DMS 273 treated with DMSO at 0.1 percent for 48 hours (cell line): ENCODE results near the gene CPN1.
"Not testable (repeated sequence)": the region's sequence is repeated elsewhere in the genome, so short reads cannot be mapped to it uniquely, and the experiment has no call there.

ENCODE experiments used
- DNase-seq: peaks from one replicate; lab custom pipeline; 2025; lab: John Stamatoyannopoulos, UW

Gene CPN1

DNA sequence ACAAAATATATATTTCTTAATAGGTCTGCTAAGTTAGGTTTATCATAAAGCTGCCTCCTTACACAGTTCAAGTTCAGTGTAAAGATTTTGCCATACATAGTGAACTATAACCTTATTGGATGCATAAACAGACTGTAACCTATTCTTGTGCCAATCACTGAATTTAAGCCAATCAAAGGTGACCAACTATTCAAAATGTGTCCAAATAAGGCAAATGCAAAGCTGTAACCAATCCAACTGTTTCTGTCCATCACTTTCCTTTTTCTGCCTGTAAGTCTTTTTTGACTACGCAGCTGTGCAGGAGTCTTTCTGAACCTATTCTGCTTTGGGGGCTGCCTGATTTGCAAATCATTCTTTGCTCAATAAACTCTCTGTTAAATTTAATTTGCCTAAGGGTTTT is 60.3 kb downstream of the CPN1 start:
- peak; percentile 42 for DNase-seq

DNA sequence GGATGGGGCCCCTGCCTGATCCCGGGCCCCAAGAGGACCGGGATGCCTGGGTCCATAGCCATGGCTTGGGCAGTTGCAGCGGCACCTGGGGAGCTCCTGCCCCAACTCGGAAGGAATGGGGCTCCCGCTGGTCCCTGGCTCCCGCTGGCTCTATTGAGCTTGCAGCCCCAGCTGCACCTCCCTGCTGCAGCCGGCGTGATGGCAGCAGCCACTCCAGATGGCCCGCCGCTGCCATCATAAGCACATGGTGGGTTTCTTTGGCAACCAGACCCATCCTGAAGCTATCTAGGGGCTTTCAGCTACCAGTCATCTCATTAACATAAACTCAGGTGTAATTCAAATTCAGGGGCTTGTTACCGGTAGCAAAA is 60.8 kb downstream of the CPN1 start:
- DNase-seq, result peak; percentile 16

DNA sequence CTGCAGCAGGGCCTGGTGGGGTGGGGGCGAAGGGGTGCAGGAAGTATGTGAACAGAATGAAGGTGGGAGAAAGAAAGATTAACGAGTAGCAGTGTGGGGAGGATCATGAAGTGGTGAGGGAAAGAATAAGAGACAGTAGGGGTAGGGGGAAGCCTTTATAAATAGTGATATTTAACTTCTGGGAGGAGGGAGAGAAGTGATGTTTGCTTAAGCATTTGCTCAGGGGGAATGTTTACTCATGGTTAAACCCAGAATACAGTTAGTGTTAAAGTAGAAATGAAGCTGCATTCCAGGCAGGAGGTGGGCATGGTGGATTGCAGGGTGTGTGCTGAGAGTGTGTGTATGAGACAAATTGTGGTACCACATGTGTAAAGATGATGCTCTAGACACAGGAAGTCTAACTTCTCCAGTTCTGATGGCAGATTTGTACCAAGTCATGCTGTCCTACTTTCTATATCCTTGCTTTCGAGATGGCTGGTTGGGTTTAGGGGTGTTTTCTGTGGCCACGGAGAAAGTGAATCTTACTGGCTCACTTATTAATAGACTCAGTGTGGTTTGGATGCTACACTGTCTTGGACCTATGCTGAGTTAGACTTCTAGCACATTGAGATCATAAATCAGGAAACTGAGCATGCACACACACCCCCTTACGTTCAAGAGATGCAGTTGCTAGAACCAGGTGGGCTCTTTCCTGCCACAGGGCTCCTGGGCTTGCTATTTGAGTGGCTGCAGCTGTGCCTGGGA is 61.4 kb downstream of the CPN1 start:
- DNase-seq, result peak; percentile 13

DNA sequence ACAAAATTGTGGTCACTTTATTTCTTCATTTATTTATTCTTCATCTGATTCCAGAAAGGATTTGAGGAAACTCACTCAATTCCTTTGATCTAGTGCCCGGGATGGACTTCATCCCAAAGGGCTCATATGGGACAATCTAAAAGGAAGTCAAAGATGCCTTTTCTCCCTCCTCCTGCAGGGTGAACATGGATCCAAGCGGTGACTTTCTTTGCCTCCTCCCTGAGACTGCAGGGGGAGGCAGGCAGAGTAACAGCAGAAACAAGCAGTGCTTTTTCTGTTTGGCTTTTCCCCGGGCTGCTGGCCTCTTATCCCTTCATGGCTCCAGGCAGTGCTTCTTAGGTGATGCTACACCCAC is 61.9 kb downstream of the CPN1 start:
- no peak for DNase-seq

DNA sequence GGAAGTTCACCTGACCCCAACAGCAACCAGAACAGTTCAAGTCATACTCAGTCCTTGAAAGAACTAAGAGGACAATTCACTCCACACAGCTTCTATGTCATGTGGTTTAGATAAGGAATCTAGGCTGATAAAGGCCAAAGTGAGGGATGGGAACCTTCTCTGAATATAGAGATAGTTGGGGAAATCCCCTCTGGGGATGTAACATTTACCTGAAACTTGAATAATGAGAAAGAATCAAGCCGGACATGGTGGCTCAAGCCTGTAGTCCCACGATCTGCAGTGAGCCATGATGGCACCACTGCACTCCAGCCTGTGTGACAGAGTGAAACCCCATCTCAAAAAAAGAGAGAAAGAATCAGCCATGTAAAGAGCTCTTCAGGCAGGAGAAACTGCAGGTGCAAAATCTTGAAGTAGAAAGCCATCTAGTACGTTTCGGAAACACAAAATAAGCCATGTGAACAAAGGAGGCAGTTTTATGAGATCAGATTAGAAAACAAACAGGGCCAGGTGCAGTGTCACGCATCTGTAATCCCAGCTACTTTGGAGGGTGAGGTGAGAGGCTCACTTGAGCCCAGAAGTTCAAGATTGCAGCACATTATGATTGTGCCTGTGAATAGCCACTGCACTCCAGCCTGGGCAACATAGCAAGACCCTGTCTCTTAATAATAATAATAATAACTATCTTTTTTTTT is 67.5 kb downstream of the CPN1 start:
- DNase-seq, result no peak

DNA sequence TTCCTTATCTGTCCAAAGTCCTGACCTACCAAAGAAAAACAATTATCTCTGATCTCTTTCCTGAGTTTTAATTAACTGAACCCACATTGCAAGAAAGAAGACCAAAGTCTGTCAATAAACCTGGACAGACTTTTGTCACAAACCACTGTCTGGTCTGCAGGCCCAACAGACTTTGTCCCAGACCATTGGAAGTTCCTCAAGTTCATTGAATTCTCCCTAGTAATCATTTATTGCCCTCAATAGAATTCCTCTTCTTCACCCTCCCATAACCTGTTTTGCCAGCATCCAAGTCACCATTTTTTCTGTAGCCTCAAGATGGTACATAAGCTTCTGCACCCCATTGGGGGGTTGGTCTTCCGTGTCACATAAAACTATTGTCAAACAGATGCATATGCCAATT is 68.0 kb downstream of the CPN1 start:
- DNase-seq, result no peak

DNA sequence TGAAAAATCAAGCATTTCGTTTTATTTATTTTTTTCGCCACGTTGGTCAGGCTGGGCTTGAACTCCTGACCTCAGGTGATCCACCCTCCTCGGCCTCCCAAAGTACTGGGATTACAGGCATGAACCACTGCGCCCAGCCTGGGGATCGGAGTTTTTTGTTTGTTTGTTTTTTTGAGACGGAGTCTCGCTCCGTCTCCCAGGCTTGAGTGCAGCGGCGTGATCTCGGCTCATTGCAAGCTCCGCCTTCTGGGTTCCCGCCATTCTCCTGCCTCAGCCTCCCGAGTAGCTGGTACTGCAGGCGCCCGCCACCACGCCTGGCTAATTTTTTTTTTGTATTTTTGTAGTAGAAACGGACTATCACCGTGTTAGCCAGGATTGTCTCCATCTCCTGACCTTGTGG is 69.8 kb downstream of the CPN1 start:
- not testable (repeated sequence) for DNase-seq

DNA sequence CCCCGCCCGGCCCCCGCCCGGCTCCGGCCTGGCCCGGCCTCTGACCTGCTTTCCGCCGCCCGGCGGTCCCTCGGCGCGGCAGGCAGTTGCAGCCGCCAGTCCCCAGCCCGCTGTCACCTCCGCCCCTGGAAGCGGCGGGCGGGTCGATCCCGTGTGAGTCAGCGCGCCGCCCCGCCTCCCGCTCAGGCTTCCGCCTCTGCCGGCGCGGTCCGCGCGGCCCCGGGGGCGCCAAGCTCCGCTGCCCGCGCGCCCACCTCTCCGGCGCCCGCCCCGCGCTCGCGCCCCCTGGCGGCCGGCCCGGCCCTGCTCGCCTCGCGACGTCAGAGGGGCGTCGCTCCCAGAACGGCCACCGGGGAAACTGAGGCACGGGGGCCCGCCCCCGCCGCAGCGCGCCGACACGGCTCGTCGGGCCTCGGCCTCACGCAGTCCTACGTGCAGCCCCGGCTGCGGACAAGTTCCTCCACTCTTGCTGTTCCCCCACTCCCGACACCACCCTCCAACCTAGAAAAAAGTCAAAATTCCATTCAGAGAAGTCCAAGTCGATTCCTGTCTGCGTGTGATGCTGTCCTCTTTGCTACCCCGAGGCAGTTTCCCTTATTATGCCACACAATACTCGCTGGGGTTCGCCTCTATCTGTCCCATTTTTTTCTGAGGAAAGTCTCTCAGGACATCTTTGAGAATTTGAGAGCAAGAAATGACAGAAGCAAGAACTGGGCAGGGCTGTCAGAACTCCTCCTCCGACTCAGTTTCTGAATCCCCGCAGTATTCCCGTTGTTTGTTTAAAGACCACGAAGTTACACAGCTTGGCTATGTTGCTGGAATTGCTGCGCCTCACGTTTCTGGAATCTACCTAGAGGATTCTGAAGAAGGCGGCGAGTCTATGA is 71.6 kb downstream of the CPN1 start, which contains the start of gene DNMBP:
Gene DNMBP, minus strand, starts transcription at position 155 of the 884 bp plus-strand sequence. CDS start 37,823 bp downstream, outside the sequence.
- peak; percentile 21 for DNase-seq

DNA sequence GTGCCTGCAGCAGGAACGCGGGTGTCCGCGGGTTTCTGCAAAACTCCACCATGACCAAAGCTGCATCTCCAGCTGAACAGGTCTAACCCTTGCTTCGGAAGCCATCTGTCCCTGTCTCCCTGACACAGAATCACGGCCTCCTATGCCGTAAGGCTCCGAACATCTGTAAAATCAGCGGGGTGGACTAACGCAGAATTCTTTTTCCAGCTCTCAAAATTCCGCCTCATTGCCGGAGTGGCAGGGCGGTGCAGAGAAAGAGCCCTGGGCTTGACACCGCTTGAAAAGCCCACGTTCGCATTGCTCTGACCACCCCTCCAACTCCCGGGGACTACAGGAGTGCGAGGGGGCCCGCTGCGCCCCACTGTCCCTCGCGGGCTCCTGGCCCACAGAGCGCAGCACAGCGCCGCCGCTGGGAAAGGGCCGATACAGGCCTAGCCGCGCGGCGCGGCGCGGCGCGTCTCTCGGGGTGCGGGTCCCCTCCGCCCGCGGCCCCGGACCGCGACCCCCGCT is 72.3 kb downstream of the CPN1 start:
- peak; percentile 43 for DNase-seq

DNA sequence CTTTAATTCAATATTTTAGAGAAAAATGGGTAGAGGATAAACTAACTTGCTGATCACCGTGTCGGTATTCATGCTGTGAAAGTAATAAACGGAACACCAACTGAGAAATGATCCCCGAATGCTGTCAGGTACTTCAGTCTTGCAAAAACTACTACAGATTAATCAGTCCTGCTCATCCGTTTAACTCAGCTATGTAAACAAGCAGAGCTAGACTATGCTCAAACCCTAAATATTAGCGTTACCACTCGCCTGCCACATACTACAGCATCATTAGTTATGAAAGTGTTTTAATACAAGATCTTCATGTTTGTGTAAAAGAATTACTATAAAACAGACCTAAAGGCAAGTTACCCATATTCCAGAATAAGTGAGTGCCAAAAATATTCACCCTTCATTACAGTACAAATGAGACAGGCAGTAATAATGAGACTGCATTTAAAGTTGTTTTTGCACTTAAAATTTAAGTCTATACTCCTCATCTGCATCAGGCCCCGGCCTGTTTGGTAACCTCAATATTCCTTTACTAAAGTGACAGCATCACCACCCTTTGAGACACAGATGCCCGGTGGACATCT is 72.9 kb downstream of the CPN1 start:
- no peak for DNase-seq

DNA sequence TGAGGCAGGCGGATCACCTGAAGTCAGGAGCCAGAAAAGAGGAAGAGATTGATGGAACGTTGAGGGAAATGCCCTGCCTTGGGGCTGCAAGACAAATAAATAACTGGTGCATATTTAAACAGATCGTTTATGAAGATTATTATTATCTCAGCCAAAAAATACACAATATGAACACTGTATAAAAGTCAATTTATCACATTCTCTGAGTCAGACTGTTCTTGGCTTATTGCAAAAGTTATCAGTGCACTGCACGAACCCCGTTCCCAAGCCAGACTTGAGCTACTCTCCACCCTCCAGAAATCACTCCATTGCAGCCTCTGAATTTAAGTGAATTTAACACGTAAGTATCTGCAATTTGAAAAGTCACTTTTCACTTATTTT is 73.5 kb downstream of the CPN1 start:
- no peak for DNase-seq

DNA sequence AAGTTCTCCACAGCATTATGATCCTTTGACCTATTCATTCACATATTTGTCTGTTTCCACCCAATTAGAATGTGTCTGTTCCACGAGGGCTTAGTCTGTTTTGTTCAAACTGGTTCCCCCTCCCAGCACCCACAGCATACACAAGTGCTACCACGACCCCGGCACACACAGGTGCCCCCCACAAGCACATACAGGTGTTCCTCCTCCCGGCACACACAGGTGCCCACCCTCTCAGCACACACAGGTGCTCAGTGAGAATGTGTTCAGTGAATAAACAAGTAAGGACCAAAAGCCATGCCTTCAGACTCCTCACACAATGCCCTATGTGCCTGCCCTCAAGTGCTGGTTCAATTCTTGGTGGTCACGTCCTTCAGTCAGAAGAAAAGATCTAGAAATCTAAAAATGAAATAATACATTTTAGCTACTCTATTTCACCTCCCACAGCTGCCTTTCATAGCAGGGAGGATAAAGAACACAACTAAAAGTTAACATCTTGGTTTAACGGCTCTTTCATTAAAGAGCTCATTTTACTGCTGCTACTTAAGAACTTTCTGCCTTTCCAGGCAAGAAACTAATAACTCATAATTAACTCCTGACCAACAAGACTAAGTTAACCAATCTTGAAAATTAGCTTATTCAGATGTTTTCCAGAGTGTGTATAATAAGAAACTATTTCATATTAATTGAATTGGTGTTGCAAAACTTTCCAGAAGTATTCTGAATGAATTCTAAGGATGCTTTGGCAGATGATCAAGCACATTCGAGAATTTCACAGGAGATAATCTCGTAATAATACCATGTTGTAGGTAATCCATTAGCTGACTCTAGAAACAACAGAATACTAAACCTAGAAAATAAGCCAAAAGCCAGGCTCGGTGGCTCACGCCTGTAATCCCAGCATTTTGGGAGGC is 74.2 kb downstream of the CPN1 start:
- no peak for DNase-seq

DNA sequence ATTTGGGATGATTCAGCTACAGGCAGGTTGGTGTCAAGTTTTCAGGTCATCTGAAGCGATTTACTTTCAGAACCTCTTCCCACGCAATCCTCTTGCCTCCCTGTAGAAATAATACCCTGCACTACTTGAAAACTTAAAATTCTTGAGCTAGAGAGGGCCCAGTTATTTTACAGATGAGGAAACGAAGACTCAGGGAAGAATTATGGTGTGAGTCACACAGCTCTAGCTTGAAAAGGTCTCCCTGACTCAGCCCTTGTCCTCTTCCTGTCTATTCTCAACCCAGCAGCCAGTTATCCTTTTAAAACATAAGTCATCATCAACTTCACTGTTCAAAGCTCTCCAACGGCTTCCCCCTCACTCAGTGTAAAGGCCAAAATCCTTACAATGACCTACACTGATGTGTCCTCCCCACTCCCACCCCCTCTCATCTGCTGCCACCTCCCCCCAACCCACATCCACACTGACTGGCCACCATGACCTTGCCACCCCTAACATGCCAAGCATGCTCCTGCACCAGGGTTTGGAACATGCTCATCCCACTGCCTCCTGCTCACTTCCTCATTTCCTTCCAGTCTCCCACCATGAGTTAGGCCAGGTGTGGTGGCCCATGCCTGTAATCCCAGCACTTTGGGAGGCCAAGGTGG is 75.3 kb downstream of the CPN1 start:
- no peak for DNase-seq

DNA sequence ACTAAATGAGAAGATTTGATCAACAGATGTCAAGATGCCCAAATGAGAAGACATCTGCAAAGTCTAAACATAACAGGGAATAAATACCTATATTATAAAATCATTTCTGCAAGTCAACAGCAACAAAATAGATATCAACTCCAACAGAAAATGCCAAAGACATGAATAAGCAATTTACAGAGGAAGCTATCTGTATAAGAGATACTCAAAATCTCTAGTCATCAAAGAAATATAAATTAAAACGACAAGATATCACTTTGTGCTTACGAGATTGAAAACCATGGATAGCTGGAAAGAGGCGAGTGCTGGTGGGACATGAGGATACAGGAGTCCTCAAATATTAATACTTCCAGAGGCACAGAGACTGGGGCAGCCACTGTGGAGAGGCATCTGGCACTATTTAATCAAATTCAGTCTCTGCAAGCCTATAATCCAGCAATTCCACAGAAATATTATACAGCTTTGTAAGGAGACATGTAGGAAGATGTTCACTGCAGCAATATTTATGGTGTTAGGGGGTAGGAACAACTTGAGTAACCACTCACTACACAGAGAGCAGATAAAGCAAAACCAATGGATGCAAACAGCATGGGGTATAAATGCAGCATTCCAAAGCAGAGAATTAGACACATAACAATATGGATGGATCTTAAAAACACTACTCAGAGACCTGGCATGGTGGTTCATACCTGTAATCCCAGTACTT is 76.7 kb downstream of the CPN1 start:
- DNase-seq, result no peak

DNA sequence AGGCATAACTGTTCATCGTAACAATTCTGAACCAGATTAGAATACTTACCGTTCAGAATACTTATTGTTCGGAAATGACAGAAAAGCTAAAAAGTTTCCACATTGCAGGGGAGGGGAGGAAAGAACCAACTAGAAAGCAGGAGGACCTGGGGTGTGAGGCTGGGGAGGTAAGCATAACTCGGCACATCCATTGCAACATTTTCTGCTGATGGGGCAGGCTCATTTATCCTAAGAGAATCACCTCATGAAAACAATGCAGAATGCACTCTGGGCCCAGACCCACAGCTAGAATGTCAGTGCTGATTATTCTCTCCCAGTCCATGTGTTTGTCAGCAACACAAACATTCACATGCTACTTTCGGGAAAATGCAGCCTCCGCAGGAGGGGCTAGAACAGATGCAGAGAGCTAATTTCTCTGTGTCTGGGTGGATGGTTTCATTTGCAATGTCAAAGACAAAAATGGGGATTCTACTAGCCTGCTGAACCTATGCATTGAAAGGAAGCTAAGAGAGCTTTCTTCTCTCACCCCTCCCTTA is 81.5 kb downstream of the CPN1 start:
- DNase-seq, result no peak

DNA sequence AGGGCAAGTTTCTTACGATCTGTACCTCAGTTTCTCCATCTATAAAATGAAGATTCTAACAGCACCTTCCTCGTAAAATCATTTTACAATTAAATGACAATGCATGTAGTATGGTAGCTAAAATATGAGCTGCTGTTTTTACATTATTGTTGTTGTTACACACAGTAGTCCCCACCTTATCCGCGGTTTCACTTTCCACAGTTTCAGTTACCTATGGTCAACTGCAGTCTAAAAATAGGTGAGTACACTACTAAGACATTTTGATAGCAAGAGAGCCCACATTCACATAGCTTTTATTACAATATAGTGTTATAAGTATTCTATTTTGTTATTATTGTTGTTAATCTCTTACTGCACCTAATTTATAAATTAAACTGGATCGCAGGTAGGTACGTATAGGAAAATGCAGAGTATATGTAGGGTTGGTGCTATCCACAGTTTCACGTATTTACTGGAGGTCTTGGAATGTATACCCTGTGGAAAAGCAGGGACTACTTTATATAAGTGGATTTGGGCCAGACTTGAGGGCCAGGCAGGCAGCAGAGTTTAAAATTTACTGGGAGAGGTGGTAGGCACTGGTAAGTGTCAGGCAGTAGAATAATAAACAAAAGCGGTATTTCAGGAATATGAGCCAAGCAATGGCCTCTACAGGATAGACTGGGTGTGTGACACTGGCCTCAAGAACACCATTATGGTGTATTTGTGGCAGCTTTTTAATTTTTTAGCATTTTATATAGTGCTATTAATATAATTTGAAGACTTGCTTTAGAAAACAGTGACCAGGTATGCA is 82.2 kb downstream of the CPN1 start:
- no peak for DNase-seq

DNA sequence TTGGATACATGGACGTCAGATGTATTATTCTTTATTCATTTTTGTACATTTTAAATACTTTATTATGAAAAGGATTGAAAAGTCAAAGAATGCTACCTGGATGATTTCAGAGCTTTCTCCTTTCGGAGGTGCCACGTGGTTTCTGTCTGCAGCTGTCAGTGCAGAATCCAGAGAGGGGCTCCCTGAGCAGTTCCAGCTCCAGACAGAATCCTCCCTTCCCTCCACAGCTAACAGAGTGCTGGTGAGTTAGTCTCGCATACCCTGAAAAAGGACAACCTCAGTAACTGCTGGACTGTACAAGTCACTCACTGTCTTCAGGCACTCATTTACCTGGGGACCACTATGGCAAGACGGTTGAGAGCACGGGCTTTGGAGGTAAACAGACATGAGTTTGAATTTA is 82.8 kb downstream of the CPN1 start:
- no peak for DNase-seq

DNA sequence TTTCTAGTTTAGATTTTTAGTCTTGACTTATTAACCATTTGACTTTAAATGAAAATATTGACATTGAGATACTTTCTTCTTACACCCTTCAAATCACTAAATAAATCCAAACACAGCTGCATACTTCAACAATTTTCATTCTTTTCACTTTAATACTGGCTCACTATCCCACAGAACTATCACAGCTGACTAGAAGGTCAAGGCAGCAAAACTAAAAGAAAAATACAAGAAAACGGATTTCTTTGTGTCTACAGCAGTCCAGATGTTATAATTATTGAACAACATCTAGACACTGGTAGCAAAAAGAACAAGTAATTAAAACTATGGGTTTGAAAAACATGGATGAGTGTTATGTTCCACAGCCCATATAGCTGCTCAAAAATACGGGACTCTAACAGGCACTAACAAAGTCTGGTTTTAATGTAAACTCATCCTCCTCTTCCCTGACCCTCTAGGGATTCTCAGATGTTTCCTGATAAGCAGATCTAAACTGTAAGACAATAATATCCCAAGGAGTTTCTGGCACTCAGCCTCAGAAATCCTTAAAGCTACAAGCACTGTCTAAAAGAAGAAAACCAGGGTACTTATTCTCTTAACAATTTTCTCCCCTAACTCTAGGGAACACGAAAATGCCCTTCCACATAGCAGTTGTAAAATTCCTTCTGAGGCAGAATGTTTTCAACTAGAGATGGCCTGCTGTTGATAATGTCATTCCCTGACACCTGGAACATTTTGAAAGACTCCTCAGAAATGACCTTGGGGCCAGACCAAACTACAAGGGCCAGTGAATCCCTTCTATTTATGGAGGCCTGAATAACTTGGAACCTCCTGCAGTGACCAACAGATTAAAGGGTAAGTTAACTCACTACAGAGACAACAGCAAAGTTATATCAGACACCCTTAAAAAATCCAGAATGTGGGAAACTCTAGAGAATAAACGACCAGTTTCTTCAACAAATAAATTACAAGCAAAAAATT is 84.7 kb downstream of the CPN1 start:
- no peak for DNase-seq
